Measurements from ENCODE around the gene CDH20.

The CDH20 gene

GRCh38 chr18:61333271-61333745 is at the start of gene CDH20:
Gene CDH20, plus strand, starts transcription at chr18:61333430.
- DNase-seq (ENCODE audit: low read depth), result no peak

- no peak for DNase-seq (ENCODE audit: low read depth)
Observed at GRCh38 chr18:61284039-61284438, 49.2 kb upstream of the CDH20 start.

- DNase-seq (ENCODE audit: low read depth), result no peak
Observed at GRCh38 chr18:61285777-61286176, 47.5 kb upstream of the CDH20 start.

- no peak for DNase-seq (ENCODE audit: low read depth)
Observed at GRCh38 chr18:61286867-61287266, 46.4 kb upstream of the CDH20 start.

- DNase-seq (ENCODE audit: low read depth), result no peak
Observed at GRCh38 chr18:61290616-61291015, 42.6 kb upstream of the CDH20 start.

GRCh38 chr18:61292280-61293035 is 40.8 kb upstream of the CDH20 start:
- no peak for DNase-seq (ENCODE audit: low read depth)

- no peak for DNase-seq (ENCODE audit: low read depth)
Observed at GRCh38 chr18:61295153-61295552, 38.1 kb upstream of the CDH20 start.

- no peak for DNase-seq (ENCODE audit: low read depth)
Observed at GRCh38 chr18:61308004-61308403, 25.2 kb upstream of the CDH20 start.

- DNase-seq (ENCODE audit: low read depth), result no peak
Observed at GRCh38 chr18:61308795-61309393, 24.3 kb upstream of the CDH20 start.

GRCh38 chr18:61322265-61322873 is 10.9 kb upstream of the CDH20 start:
- DNase-seq (ENCODE audit: low read depth), result peak; percentile 2

GRCh38 chr18:61323951-61324350 is 9.3 kb upstream of the CDH20 start:
- no peak for DNase-seq (ENCODE audit: low read depth)

GRCh38 chr18:61326407-61326806 is 6.8 kb upstream of the CDH20 start:
- no peak for DNase-seq (ENCODE audit: low read depth)

- no peak for DNase-seq (ENCODE audit: low read depth)
Observed at GRCh38 chr18:61329398-61329797, 3.8 kb upstream of the CDH20 start.

GRCh38 chr18:61331051-61331450 is 2.2 kb upstream of the CDH20 start:
- no peak for DNase-seq (ENCODE audit: low read depth)

GRCh38 chr18:61333746-61334490 is 688 bp downstream of the CDH20 start:
- no peak for DNase-seq (ENCODE audit: low read depth)

- DNase-seq (ENCODE audit: low read depth), result no peak
Observed at GRCh38 chr18:61334491-61334850, 1.2 kb downstream of the CDH20 start.

GRCh38 chr18:61334951-61335683 is 1.9 kb downstream of the CDH20 start:
- no peak for DNase-seq (ENCODE audit: low read depth)

- no peak for DNase-seq (ENCODE audit: low read depth)
Observed at GRCh38 chr18:61335684-61336555, 2.7 kb downstream of the CDH20 start.

- no peak for DNase-seq (ENCODE audit: low read depth)
Observed at GRCh38 chr18:61336766-61337165, 3.5 kb downstream of the CDH20 start.

- no peak for DNase-seq (ENCODE audit: low read depth)
Observed at GRCh38 chr18:61337527-61337926, 4.3 kb downstream of the CDH20 start.

- DNase-seq (ENCODE audit: low read depth), result no peak
Observed at GRCh38 chr18:61340148-61340547, 6.9 kb downstream of the CDH20 start.

Measured in stimulated activated CD8-positive, alpha-beta memory T cell treated with anti-CD3 and anti-CD28 coated beads, Interleukin-4, amount 100 ng/mL, for 24 hours (primary cell).